Measurements from ENCODE around the gene UTS2B.

Gene UTS2B

GRCh38 chr3:191307341-191307740 lies 23.0 kb downstream of the UTS2B start:
- CTCF ChIA-PET, result no interaction called here
- POLR2A ChIA-PET, result no interaction called here
- no peak overlapping the region for H3K27ac ChIP-seq (ENCODE audit: extremely low read depth, low read depth, low read length)

More at GRCh38 chr3:191307341-191307740, 23.0 kb downstream of the UTS2B start:
- no peak for TF ChIP-seq ZNF214 (tag by site-specific recombination; IDR thresholded peaks at IDR 0.05; ENCODE audit: borderline replicate concordance)
- no peak for TF ChIP-seq ZNF37A (tag by site-specific recombination; IDR thresholded peaks at IDR 0.05)
- TF ChIP-seq ZNF16 (tag by site-specific recombination; IDR thresholded peaks at IDR 0.05; ENCODE audit: low read depth), result no peak
- no peak for TF ChIP-seq ZBTB26 (tag by site-specific recombination; optimal IDR thresholded peaks at IDR 0.05)
- TF ChIP-seq ZNF433 (tag by site-specific recombination; IDR thresholded peaks at IDR 0.05; ENCODE audit: low read depth), result no peak
- no peak for TF ChIP-seq ZNF626 (tag by site-specific recombination; IDR thresholded peaks at IDR 0.05)
- no peak for TF ChIP-seq ZNF423 (tag by site-specific recombination; IDR thresholded peaks at IDR 0.05)
- TF ChIP-seq ZNF571 (tag by site-specific recombination; IDR thresholded peaks at IDR 0.05), result no peak
- no peak for TF ChIP-seq ZNF518A (tag by site-specific recombination; conservative IDR thresholded peaks at IDR 0.05; ENCODE audit: low read depth)
- no peak for TF ChIP-seq ZNF624 (tag by site-specific recombination; IDR thresholded peaks at IDR 0.05)
- TF ChIP-seq CTCF (tag by site-specific recombination; IDR thresholded peaks at IDR 0.05), result no peak
- TF ChIP-seq KLF1 (tag by site-specific recombination; IDR thresholded peaks at IDR 0.05), result no peak
- TF ChIP-seq SP2 (tag by site-specific recombination; IDR thresholded peaks at IDR 0.05), result no peak
- TF ChIP-seq AEBP2 (tag by site-specific recombination; IDR thresholded peaks at IDR 0.05; ENCODE audit: borderline replicate concordance), result no peak
- TF ChIP-seq ZNF350 (tag by site-specific recombination; IDR thresholded peaks at IDR 0.05), result no peak
- no peak for TF ChIP-seq ZBTB1 (tag by site-specific recombination; IDR thresholded peaks at IDR 0.05)
- no peak for TF ChIP-seq HOXA7 (CRISPR knock-in tag; IDR thresholded peaks at IDR 0.05; ENCODE audit: borderline replicate concordance)
- Histone ChIP-seq H3K4me1 (ENCODE audit: control insufficient read depth, insufficient read depth, low read length) (peaks cover 2% of the 10 kb centered on the region; the same call in 1 of the 2 replicates), H3K36me3 (ENCODE audit: control insufficient read depth in 2 of 2, insufficient read depth in 1 of 2, low read length in 2 of 2) (no peaks in the 10 kb centered on the region), H3K4me3 (ENCODE audit: low read depth, low read length) (no peak overlapping the region), H3K9me3 (ENCODE audit: control insufficient read depth, insufficient read depth, low read depth, low read length) (no peaks in the 10 kb centered on the region)

All from HEK293 (cell line).